ENCODE measurements around the gene CDC42BPA. TPM values are rescaled to one million over a fixed set of nuclear protein-coding genes. Genes with fewer than 3 reads are reported as not detected.
"Not testable (repeated sequence)": the region's sequence is repeated elsewhere in the genome, so short reads cannot be mapped to it uniquely, and the experiment has no call there.

Gene CDC42BPA
- total RNA-seq, 1 donor from 2014 or later, result 10.0 TPM

GRCh38 chr1:227311389-227312001 is 6.8 kb downstream of the CDC42BPA start:
- intact Hi-C loops (cut with micrococcal nuclease), result no loop called here

GRCh38 chr1:227308367-227309336 is 9.6 kb downstream of the CDC42BPA start:
- intact Hi-C loops (cut with micrococcal nuclease), result no loop called here

- intact Hi-C loops (cut with micrococcal nuclease), result no loop called here
These were observed 11.6 kb downstream of the CDC42BPA start for GRCh38 chr1:227306689-227307088.

- intact Hi-C loops (cut with micrococcal nuclease), result no loop called here
These were observed 12.2 kb downstream of the CDC42BPA start for GRCh38 chr1:227305894-227306626.

- intact Hi-C loops (cut with micrococcal nuclease), result no loop called here
These were observed 13.6 kb downstream of the CDC42BPA start for GRCh38 chr1:227304665-227305064.

GRCh38 chr1:227303662-227304061 is 14.6 kb downstream of the CDC42BPA start:
- intact Hi-C loops (cut with micrococcal nuclease), result no loop called here

GRCh38 chr1:227300682-227301081 is 17.6 kb downstream of the CDC42BPA start:
- intact Hi-C loops (cut with micrococcal nuclease), result no loop called here

GRCh38 chr1:227299688-227300087 is 18.6 kb downstream of the CDC42BPA start:
- intact Hi-C loops (cut with micrococcal nuclease), result no loop called here

- intact Hi-C loops (cut with micrococcal nuclease), result no loop called here
These were observed 19.1 kb downstream of the CDC42BPA start for GRCh38 chr1:227299241-227299627.

- intact Hi-C loops (cut with micrococcal nuclease), result no loop called here
These were observed 19.6 kb downstream of the CDC42BPA start for GRCh38 chr1:227298512-227299240.

GRCh38 chr1:227297073-227297793 is 21.1 kb downstream of the CDC42BPA start:
- intact Hi-C loops (cut with micrococcal nuclease), result no loop called here

GRCh38 chr1:227295609-227296008 is 22.7 kb downstream of the CDC42BPA start:
- intact Hi-C loops (cut with micrococcal nuclease), result no loop called here

- intact Hi-C loops (cut with micrococcal nuclease), result no loop called here
These were observed 32.5 kb downstream of the CDC42BPA start for GRCh38 chr1:227285745-227286144.

GRCh38 chr1:227281371-227281770 is 36.9 kb downstream of the CDC42BPA start:
- intact Hi-C loops (cut with micrococcal nuclease), result no loop called here

- intact Hi-C loops (cut with micrococcal nuclease), result no loop called here
These were observed 37.5 kb downstream of the CDC42BPA start for GRCh38 chr1:227280836-227281235.

- intact Hi-C loops (cut with micrococcal nuclease), result not testable (repeated sequence)
These were observed 42.1 kb downstream of the CDC42BPA start for GRCh38 chr1:227276156-227276693.

- intact Hi-C loops (cut with micrococcal nuclease), result no loop called here
These were observed 44.7 kb downstream of the CDC42BPA start for GRCh38 chr1:227273557-227273956.

GRCh38 chr1:227272428-227272827 is 45.9 kb downstream of the CDC42BPA start:
- intact Hi-C loops (cut with micrococcal nuclease), result no loop called here

GRCh38 chr1:227270554-227270953 is 47.7 kb downstream of the CDC42BPA start:
- intact Hi-C loops (cut with micrococcal nuclease), result no loop called here

GRCh38 chr1:227268943-227269342 is 49.3 kb downstream of the CDC42BPA start:
- intact Hi-C loops (cut with micrococcal nuclease), result no loop called here
